ENCODE data around the gene STPG2.

DNA sequence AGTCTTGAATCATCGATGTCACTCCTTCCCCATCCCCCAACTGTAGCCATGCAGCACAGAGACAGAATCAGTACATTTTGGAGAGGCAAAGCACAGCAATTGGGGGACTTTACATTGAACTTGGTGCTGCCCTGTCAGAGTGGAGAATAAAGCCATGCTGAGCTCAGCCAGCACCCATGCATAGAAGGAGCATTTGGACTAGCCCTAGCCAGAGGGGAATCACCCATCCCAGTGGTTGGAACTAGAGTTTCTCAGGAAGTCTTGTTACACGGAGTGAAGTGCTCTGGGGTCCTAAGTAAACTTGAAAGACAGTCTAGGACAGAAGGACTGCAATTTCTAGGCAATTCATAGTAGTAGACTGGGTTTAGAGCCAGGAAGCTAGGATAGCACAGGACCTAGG, 49.6 kb downstream of the STPG2 start:
- TF ChIP-seq, protein P1, sequence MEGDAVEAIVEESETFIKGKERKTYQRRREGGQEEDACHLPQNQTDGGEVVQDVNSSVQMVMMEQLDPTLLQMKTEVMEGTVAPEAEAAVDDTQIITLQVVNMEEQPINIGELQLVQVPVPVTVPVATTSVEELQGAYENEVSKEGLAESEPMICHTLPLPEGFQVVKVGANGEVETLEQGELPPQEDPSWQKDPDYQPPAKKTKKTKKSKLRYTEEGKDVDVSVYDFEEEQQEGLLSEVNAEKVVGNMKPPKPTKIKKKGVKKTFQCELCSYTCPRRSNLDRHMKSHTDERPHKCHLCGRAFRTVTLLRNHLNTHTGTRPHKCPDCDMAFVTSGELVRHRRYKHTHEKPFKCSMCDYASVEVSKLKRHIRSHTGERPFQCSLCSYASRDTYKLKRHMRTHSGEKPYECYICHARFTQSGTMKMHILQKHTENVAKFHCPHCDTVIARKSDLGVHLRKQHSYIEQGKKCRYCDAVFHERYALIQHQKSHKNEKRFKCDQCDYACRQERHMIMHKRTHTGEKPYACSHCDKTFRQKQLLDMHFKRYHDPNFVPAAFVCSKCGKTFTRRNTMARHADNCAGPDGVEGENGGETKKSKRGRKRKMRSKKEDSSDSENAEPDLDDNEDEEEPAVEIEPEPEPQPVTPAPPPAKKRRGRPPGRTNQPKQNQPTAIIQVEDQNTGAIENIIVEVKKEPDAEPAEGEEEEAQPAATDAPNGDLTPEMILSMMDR (IDR thresholded peaks at IDR 0.05 in 2 of 3, conservative IDR thresholded peaks at IDR 0.05 in 1 of 3; ENCODE audit: control insufficient read depth in 2 of 3, extremely low read depth in 1 of 3, insufficient read depth in 1 of 3, low read depth in 3 of 3, low read length in 3 of 3) = no peak
- no peak for TF ChIP-seq POLR2AphosphoS5 (IDR thresholded peaks at IDR 0.05; ENCODE audit: low read length)
